Esophagus squamous epithelium (tissue), 5 donors: Measurements from ENCODE around the gene SGCD. TPM values are rescaled to one million over a fixed set of nuclear protein-coding genes. Genes with fewer than 3 reads are reported as not detected.

Experiments used
- DNase-seq: peaks from one replicate; lab custom pipeline; 2025; lab: John Stamatoyannopoulos, UW
- H3K27ac ChIP-seq, 4 donors: fragments of 200-600 bp; sonication (generic); one replicate each; pipeline ENCODE4 v1.5.1; 2016 to 2019; ENCODE audit warnings: mild to moderate bottlenecking in 1 of 4
- H3K27me3 ChIP-seq, 4 donors: fragments of 200-600 bp; sonication (generic); 1 replicate in 3 of 4; 2 replicates in 1 of 4; pipeline versions ENCODE4 v1.5.1 to v1.6.0; 2017 to 2021; ENCODE audit warnings: antibody characterized with exemption in 1 of 4
- H3K36me3 ChIP-seq, 3 donors: fragments of 200-600 bp; sonication (generic); one replicate each; pipeline ENCODE4 v1.5.1; 2016 to 2019
- H3K4me1 ChIP-seq, 3 donors: fragments of 200-600 bp; sonication (generic); one replicate each; pipeline ENCODE4 v1.5.1; 2017 to 2019
- H3K4me3 ChIP-seq, 4 donors: fragments of 200-600 bp; sonication (generic); 1 replicate in 3 of 4; 2 replicates in 1 of 4; pipeline ENCODE4 v1.5.1; 2016 to 2019; ENCODE audit warnings: mild to moderate bottlenecking in 2 of 4, moderate library complexity in 1 of 4
- H3K9me3 ChIP-seq, 3 donors: fragments of 200-600 bp; sonication (generic); one replicate each; pipeline ENCODE4 v1.5.1; 2016 to 2019
- POLR2A ChIP-seq, 4 donors: fragments of 450-650 bp; IDR thresholded peaks; one replicate each; pipeline ENCODE4 v1.6.1; 2017; ENCODE audit warnings: antibody characterized with exemption in 4 of 4, mild to moderate bottlenecking in 4 of 4, moderate library complexity in 3 of 4
- WGBS, 2 donors: methylation state at CpG; one replicate each; pipeline ENCODE4 v1.1.5; 2018; 5-methylcytosine and 5-hydroxymethylcytosine counted together
- intact Hi-C: fragments of 100-400 bp; cut with DNase I; formaldehyde crosslinking; loops from one replicate; pipeline ENCODE4 v1.15.0; 2022
- total RNA-seq, 4 donors: library from RNA; depleted of rRNA; stranded (reverse); fragments of >200 nt; gene quantifications; one replicate each; pipeline ENCODE4 v1.1.0, GENCODE V29; 2016
- TF ChIP-seq, protein P1 (sequence below), 6 experiments: fragments of 450-650 bp in 4 of 6; fragments of 200-600 bp in 2 of 6; sonication (generic) in 2 of 6; IDR thresholded peaks; one replicate each; pipeline ENCODE4 v1.5.1; 2016 to 2019; ENCODE audit warnings: antibody characterized with exemption in 6 of 6, mild to moderate bottlenecking in 4 of 6, moderate library complexity in 4 of 6
- donor health status: DM: yes; HTN: yes; CAD: no.

SGCD gene
- total RNA-seq, 4 donors from 2014 or later, result 0.08 to 4.4 (median 0.64) TPM

DNA sequence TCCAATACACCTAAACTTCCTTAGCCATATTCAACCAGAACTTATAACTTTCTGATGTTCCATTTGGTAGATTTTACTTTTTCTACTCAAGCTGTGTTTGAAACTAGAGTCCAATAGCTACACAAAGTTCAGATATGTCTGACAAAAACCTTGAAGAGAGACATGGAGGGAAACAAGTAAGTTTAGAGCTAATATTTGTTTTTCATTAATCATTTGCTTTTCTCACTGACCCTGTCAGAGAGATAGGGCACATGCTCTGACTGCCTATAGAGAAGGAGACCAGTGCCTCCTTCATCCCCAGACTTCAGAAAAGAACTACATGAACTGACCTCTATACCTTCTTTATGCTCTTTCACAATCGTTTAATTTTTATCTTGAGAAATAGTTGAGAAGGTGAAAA lies 366.1 kb downstream of the SGCD start:
- DNase-seq, result no peak
- WGBS, 2 donors, result 37 to 55% methylated on average over 1 of the region's 1 CpG
- H3K4me1 ChIP-seq, result no peaks in the 10 kb centered on the region
- intact Hi-C loops, result no loop called here
- H3K27ac ChIP-seq, result no peak overlapping the region
- no peaks in the 10 kb centered on the region for H3K36me3 ChIP-seq
- no peaks in the 10 kb centered on the region for H3K27me3 ChIP-seq
- TF ChIP-seq POLR2A (IDR thresholded peaks at IDR 0.05), result no peak
- TF ChIP-seq, protein P1, sequence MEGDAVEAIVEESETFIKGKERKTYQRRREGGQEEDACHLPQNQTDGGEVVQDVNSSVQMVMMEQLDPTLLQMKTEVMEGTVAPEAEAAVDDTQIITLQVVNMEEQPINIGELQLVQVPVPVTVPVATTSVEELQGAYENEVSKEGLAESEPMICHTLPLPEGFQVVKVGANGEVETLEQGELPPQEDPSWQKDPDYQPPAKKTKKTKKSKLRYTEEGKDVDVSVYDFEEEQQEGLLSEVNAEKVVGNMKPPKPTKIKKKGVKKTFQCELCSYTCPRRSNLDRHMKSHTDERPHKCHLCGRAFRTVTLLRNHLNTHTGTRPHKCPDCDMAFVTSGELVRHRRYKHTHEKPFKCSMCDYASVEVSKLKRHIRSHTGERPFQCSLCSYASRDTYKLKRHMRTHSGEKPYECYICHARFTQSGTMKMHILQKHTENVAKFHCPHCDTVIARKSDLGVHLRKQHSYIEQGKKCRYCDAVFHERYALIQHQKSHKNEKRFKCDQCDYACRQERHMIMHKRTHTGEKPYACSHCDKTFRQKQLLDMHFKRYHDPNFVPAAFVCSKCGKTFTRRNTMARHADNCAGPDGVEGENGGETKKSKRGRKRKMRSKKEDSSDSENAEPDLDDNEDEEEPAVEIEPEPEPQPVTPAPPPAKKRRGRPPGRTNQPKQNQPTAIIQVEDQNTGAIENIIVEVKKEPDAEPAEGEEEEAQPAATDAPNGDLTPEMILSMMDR (IDR thresholded peaks at IDR 0.05), result no peak
- no peaks in the 10 kb centered on the region for H3K9me3 ChIP-seq
- no peak overlapping the region for H3K4me3 ChIP-seq

DNA sequence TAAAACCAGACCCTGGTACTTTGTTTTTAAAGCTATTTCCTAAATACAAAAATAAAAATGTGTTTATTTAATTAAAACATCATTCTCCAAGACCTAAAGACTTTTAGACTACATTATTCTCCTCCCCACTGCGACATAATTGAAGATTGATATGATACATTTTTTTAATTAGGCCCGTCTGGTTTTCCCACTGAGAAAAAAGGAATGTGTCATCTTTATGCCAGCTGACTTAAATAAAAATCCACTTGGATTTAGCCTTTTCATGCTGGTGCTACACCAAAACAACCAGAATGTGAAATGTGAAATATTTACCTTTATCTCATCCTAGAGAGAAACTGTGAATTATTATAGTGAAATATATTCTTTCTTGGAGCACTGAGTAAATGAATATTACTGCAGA lies 367.6 kb downstream of the SGCD start:
- Histone ChIP-seq H3K4me3 (no peak overlapping the region), H3K27me3 (no peaks in the 10 kb centered on the region), H3K4me1 (no peaks in the 10 kb centered on the region), H3K27ac (no peak overlapping the region), H3K9me3 (no peaks in the 10 kb centered on the region), H3K36me3 (no peaks in the 10 kb centered on the region)
- WGBS, 2 donors, result 40 to 52% methylated on average over 2 of the region's 2 CpGs
- intact Hi-C loops, result no loop called here
- no peak for DNase-seq
- TF ChIP-seq, protein P1 (IDR thresholded peaks at IDR 0.05), result no peak
- no peak for TF ChIP-seq POLR2A (IDR thresholded peaks at IDR 0.05)

DNA sequence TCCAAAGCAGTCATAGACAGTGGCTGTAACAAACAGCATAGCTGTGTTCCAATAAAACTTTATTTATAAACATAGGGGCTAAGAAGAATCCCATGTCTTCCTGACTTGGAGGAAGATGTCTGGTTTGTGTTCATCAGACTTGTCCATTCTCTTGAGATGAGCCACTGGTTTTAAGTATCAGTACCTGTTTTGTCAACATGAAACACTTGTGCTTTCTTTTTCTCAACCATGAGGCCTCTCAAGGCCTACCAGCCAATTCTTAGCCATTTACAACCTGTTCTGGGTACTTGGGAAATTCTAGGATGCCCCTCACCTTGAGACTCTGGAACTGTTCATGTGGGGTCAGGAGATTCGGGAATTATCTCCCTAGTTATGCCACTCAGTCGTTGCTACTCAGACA lies 368.8 kb downstream of the SGCD start:
- H3K27ac ChIP-seq, result no peak overlapping the region
- H3K36me3 ChIP-seq, result no peaks in the 10 kb centered on the region
- no peak overlapping the region for H3K4me3 ChIP-seq
- intact Hi-C loops, result no loop called here
- 68 to 83% methylated on average over 2 of the region's 2 CpGs for WGBS, 2 donors
- H3K4me1 ChIP-seq, result no peaks in the 10 kb centered on the region
- H3K9me3 ChIP-seq, result no peaks in the 10 kb centered on the region
- TF ChIP-seq POLR2A (IDR thresholded peaks at IDR 0.05), result no peak
- TF ChIP-seq, protein P1 (IDR thresholded peaks at IDR 0.05), result no peak
- DNase-seq, result no peak
- H3K27me3 ChIP-seq, result no peaks in the 10 kb centered on the region

DNA sequence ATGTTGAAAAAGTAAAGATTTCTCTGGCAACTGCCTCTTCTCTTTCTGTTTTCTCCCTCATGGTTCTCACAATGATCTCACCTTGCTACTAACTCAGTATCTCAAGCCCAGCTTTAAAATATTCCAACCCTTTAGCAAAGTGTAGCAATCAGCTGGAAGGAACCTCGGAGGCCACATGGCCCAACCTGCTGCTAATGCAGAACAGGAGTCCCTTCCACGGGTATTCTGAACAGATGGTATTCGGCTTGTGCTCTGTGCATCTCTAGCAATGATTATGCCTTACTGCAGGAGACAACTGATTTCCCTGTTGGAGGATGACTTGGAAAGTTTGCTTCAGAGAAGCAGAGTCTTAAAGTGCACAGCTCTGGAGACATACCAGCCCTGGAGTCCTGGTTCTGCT lies 371.4 kb downstream of the SGCD start:
- no peak overlapping the region for H3K27ac ChIP-seq
- no peak overlapping the region for H3K4me3 ChIP-seq
- H3K27me3 ChIP-seq, result no peaks in the 10 kb centered on the region
- intact Hi-C loops, result no loop called here
- TF ChIP-seq POLR2A (IDR thresholded peaks at IDR 0.05), result no peak
- TF ChIP-seq, protein P1 (IDR thresholded peaks at IDR 0.05), result no peak
- DNase-seq, result no peak
- H3K9me3 ChIP-seq, result no peaks in the 10 kb centered on the region
- H3K36me3 ChIP-seq, result no peaks in the 10 kb centered on the region
- no peaks in the 10 kb centered on the region for H3K4me1 ChIP-seq
- 43 to 67% methylated on average over 2 to 3 of the region's 3 CpGs for WGBS, 2 donors

DNA sequence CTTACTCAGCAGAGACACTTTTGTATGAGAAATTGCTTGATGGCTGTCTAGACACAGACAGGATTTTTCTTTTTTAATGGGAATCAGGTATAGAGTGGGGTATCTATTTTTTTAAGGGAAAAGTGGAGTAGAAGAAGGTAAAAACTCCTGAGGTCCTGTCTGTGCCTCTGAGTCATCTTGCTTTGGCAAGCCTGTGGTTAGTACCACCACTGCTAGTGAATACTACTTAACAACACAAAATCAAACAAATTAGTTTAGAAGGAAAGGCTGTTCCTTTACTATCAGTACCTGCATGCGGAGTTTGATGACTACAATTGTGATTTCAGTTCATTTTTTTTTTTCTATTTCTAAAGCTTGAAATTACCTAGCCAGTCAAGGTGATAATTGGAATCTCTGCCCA lies 372.2 kb downstream of the SGCD start:
- H3K4me1 ChIP-seq, result no peaks in the 10 kb centered on the region
- intact Hi-C loops, result no loop called here
- DNase-seq, result no peak
- H3K9me3 ChIP-seq, result no peaks in the 10 kb centered on the region
- no peak overlapping the region for H3K4me3 ChIP-seq
- no peaks in the 10 kb centered on the region for H3K27me3 ChIP-seq
- H3K27ac ChIP-seq, result no peak overlapping the region
- TF ChIP-seq, protein P1 (IDR thresholded peaks at IDR 0.05), result no peak
- no peak for TF ChIP-seq POLR2A (IDR thresholded peaks at IDR 0.05)
- WGBS, 2 donors, result 71 to 88% methylated on average over 1 of the region's 1 CpG
- no peaks in the 10 kb centered on the region for H3K36me3 ChIP-seq
